A549 (cell line): ENCODE results near the gene STRADB. TPM values are rescaled to one million over a fixed set of nuclear protein-coding genes. Genes with fewer than 3 reads are reported as not detected.

Experiments
- ATAC-seq, 2 experiments: fragments of 200-7000 bp in 1 of 2; fragments of >200 bp in 1 of 2; cut with Nextera tagmentation in 1 of 2; cut with Tn5 transposase in 1 of 2; 3 replicates each; pipeline versions ENCODE4 v1.8.0 to v1.9.1; 2018 to 2020; ENCODE audit warnings: mild to moderate bottlenecking in 1 of 2, moderate library complexity in 1 of 2
- CTCF ChIA-PET: fragments of 300-600 bp; sonication (Branson Sonifier 250); formaldehyde crosslinking; extraction: SDS; loops from one replicate; lab custom pipeline; 2021; ENCODE audit warnings: antibody characterized with exemption, inconsistent platforms; lab: Yijun Ruan, JAX
- POLR2A ChIA-PET: fragments of 350-600 bp; formaldehyde crosslinking; extraction: SDS; loops from one replicate; lab custom pipeline; 2021; ENCODE audit warnings: antibody characterized with exemption, inconsistent platforms; lab: Yijun Ruan, JAX
- DNase-seq, 2 experiments: peaks; one replicate each; pipeline versions ENCODE4 v3.0.0 to v3.0.0-alpha.2; 2011 to 2016; ENCODE audit warnings: low read depth in 1 of 2, low spot score in 1 of 2
- FAIRE-seq: peaks from 2 replicates; lab custom pipeline; 2011; peaks lifted over from hg19 to GRCh38; lab: Jason Lieb, UNC
- H3K27ac ChIP-seq, 2 experiments: fragments of >200 bp; sonication (Bioruptor Twin); formaldehyde crosslinking; 3 replicates each; pipeline ENCODE4 v1.5.1; 2016 to 2017
- H3K4me1 ChIP-seq: fragments of >200 bp; sonication (Bioruptor Twin); formaldehyde crosslinking; 3 replicates; pipeline ENCODE4 v1.6.1; 2016
- H3K4me2 ChIP-seq: fragments of >200 bp; sonication (Bioruptor Twin); formaldehyde crosslinking; 3 replicates; pipeline ENCODE4 v1.6.1; 2016
- H3K4me3 ChIP-seq: fragments of >200 bp; sonication (Bioruptor Twin); formaldehyde crosslinking; 3 replicates; pipeline ENCODE4 v1.5.1; 2016
- H3K9me3 ChIP-seq: fragments of >200 bp; sonication (Bioruptor Twin); formaldehyde crosslinking; 3 replicates; pipeline ENCODE4 v1.6.1; 2016
- ATOH8 ChIP-seq: fragments of 250-450 bp; sonication (Bioruptor Pico); IDR thresholded peaks from 2 replicates; pipeline ENCODE4 v1.5.0; 2020; ENCODE audit warnings: low read depth, mild to moderate bottlenecking, moderate library complexity
- BHLHE40 ChIP-seq: IDR thresholded peaks from 2 replicates; pipeline ENCODE4 v1.6.1; 2012; ENCODE audit warnings: low read depth, low read length, inconsistent platforms
- CBX2 ChIP-seq: fragments of 200-600 bp; sonication (generic); IDR thresholded peaks from 2 replicates; pipeline ENCODE4 v1.6.1; 2016; ENCODE audit warnings: low read depth, mild to moderate bottlenecking, borderline replicate concordance
- CBX8 ChIP-seq: fragments of 200-600 bp; sonication (generic); IDR thresholded peaks from 2 replicates; pipeline ENCODE4 v1.6.1; 2016
- CEBPB ChIP-seq, 2 experiments: fragments of >200 bp in 1 of 2; sonication (Bioruptor Twin) in 1 of 2; formaldehyde crosslinking in 1 of 2; IDR thresholded peaks; 2 replicates each; pipeline ENCODE4 v1.6.1; 2012 to 2016
- CHD2 ChIP-seq: fragments of 150-350 bp; IDR thresholded peaks from 2 replicates; pipeline ENCODE4 v1.6.1; 2014; ENCODE audit warnings: low read length; ENCODE audit not compliant: partially characterized antibody
- CHD4 ChIP-seq: fragments of 200-600 bp; sonication (generic); IDR thresholded peaks from 2 replicates; pipeline ENCODE4 v1.6.1; 2016; ENCODE audit warnings: antibody characterized with exemption, mild to moderate bottlenecking, borderline replicate concordance
- CTCF ChIP-seq: fragments of >200 bp; sonication (Bioruptor Twin); formaldehyde crosslinking; IDR thresholded peaks from 3 replicates; pipeline ENCODE4 v1.5.1; 2016
- E2F6 ChIP-seq: IDR thresholded peaks from 2 replicates; pipeline ENCODE4 v1.6.1; 2012; ENCODE audit warnings: low read depth, borderline replicate concordance
- EHMT2 ChIP-seq: fragments of 200-600 bp; sonication (generic); IDR thresholded peaks from 2 replicates; pipeline ENCODE4 v1.6.1; 2016; ENCODE audit warnings: antibody characterized with exemption, low read depth, mild to moderate bottlenecking, moderate library complexity
- ESRRA ChIP-seq: fragments of 150-350 bp; IDR thresholded peaks from 2 replicates; pipeline ENCODE4 v1.6.1; 2014; ENCODE audit warnings: mild to moderate bottlenecking, low read length, borderline replicate concordance
- FOSL2 ChIP-seq, 2 experiments: fragments of 450-650 bp in 1 of 2; fragments of >200 bp in 1 of 2; sonication (Bioruptor Twin) in 1 of 2; formaldehyde crosslinking; IDR thresholded peaks; 2 replicates each; pipeline versions ENCODE4 v1.5.0 to v1.6.1; 2016 to 2020; ENCODE audit warnings: mild to moderate bottlenecking in 1 of 2, moderate library complexity in 1 of 2
- GATA3 ChIP-seq: IDR thresholded peaks from 2 replicates; pipeline ENCODE4 v1.6.1; 2012; ENCODE audit warnings: borderline replicate concordance
- HES2 ChIP-seq: fragments of >200 bp; sonication (Bioruptor Twin); formaldehyde crosslinking; IDR thresholded peaks from 2 replicates; pipeline ENCODE4 v1.6.1; 2016
- HOXA7 ChIP-seq: fragments of 250-450 bp; sonication (Bioruptor Pico); IDR thresholded peaks from 2 replicates; pipeline ENCODE4 v1.5.0; 2020; ENCODE audit warnings: mild to moderate bottlenecking, moderate library complexity
- MAFK ChIP-seq: fragments of 450-650 bp; IDR thresholded peaks from 2 replicates; pipeline ENCODE4 v1.6.1; 2014; ENCODE audit not compliant: partially characterized antibody
- MAX ChIP-seq: IDR thresholded peaks from 2 replicates; pipeline ENCODE4 v1.6.1; 2012
- PBX3 ChIP-seq: IDR thresholded peaks from 2 replicates; pipeline ENCODE4 v1.6.1; 2012
- POLR2A ChIP-seq: IDR thresholded peaks from 2 replicates; pipeline ENCODE4 v1.6.1; 2012; ENCODE audit warnings: mild to moderate bottlenecking, low read length
- RAD21 ChIP-seq, 2 experiments: fragments of >200 bp in 1 of 2; sonication (Bioruptor Twin) in 1 of 2; formaldehyde crosslinking in 1 of 2; IDR thresholded peaks in 1 of 2; conservative IDR thresholded peaks in 1 of 2; 2 replicates in 1 of 2; 3 replicates in 1 of 2; pipeline ENCODE4 v1.6.1; 2012 to 2018; ENCODE audit warnings: inconsistent platforms in 1 of 2
- RCOR1 ChIP-seq: fragments of 150-350 bp; IDR thresholded peaks from 2 replicates; pipeline ENCODE4 v1.6.1; 2014; ENCODE audit warnings: antibody characterized with exemption, low read length, low read depth
- RNF2 ChIP-seq: fragments of 200-600 bp; sonication (generic); IDR thresholded peaks from 2 replicates; pipeline ENCODE4 v1.6.1; 2016; ENCODE audit warnings: low read depth, mild to moderate bottlenecking, antibody characterized with exemption, moderate library complexity, borderline replicate concordance
- SREBF2 ChIP-seq: fragments of 450-650 bp; IDR thresholded peaks from 2 replicates; pipeline ENCODE4 v1.6.1; 2014; ENCODE audit warnings: mild to moderate bottlenecking, moderate library complexity
- WGBS: methylation state at CpG from one replicate; pipeline ENCODE4 v1.1.6; 2017; ENCODE audit errors: missing lambda C conversion rate; 5-methylcytosine and 5-hydroxymethylcytosine counted together
- polyA plus RNA-seq, 4 experiments: library from polyadenylated mRNA; depleted of rRNA in 3 of 4; stranded (reverse); fragments of >200 nt; fragmentation: RNase III in 1 of 4; extraction: RNeasy Plus Mini Kit Qiagen cat#74134 plus additional on column Dnase treatment in 1 of 4; gene quantifications; 2 replicates in 3 of 4; 3 replicates in 1 of 4; pipeline ENCODE4 v1.2.3, GENCODE V29; 2011 to 2017

The STRADB gene
- polyA plus RNA-seq, 2 of the 4 experiments (the other 2 are of a cell fraction): 24.0 to 29.0 TPM

GRCh38 chr2:201415149-201415548 lies 36.4 kb upstream of the STRADB start:
- TF ChIP-seq CBX8: no peak
- TF ChIP-seq, all 56 proteins: peak for 0
- WGBS: 44% methylated on average over 2 of the region's 2 CpGs
- no peak overlapping the region for H3K27ac ChIP-seq
- FAIRE-seq: no peak
- no peak for DNase-seq
- H3K9me3 ChIP-seq: no peaks in the 10 kb centered on the region
- CTCF ChIA-PET: no interaction called here
- H3K4me3 ChIP-seq: no peak overlapping the region
- H3K4me1 ChIP-seq: peaks cover 7% of the 10 kb centered on the region; the same call in 2 of the 3 replicates
- ATAC-seq: no peak
- POLR2A ChIA-PET: no interaction called here
- no peak overlapping the region for H3K4me2 ChIP-seq

GRCh38 chr2:201419057-201419635 lies 32.4 kb upstream of the STRADB start:
- Histone ChIP-seq H3K27ac (no peak overlapping the region), H3K4me2 (no peak overlapping the region)
- DNase-seq (peak in 1 of 2 experiments; percentile 36), ATAC-seq (peak; percentile 43 to 64; a peak in 3 of 6 replicates), FAIRE-seq (no peak)
- POLR2A ChIA-PET: no interaction called here
- WGBS: 40% methylated on average over 3 of the region's 3 CpGs
- TF ChIP-seq CHD2 (no peak), RCOR1 (no peak), FOSL2 (IDR thresholded peaks at IDR 0.05) (no peak), FOSL2 (CRISPR knock-in tag; IDR thresholded peaks at IDR 0.05) (peak; percentile 39; the same call in 1 of the 2 replicates), HES2 (no peak), GATA3 (no peak), HOXA7 (CRISPR knock-in tag) (no peak), CEBPB (IDR thresholded peaks at IDR 0.05) (no peak), POLR2A (no peak), ATOH8 (CRISPR knock-in tag) (no peak), CBX2 (no peak), EHMT2 (no peak), CTCF (peak; percentile 18; the same call in 1 of the 3 replicates), SREBF2 (no peak), RAD21 (conservative IDR thresholded peaks at IDR 0.05 in 1 of 2, IDR thresholded peaks at IDR 0.05 in 1 of 2) (peak; percentile 51 to 53; a peak in 4 of 5 replicates)
- TF ChIP-seq, all 56 proteins: peak for 3
- CTCF ChIA-PET: no interaction called here
- no peaks in the 10 kb centered on the region for H3K9me3 ChIP-seq
- no peak overlapping the region for H3K4me3 ChIP-seq
- H3K4me1 ChIP-seq: peaks cover 7% of the 10 kb centered on the region; the same call in 2 of the 3 replicates

GRCh38 chr2:201419986-201420385 lies 31.6 kb upstream of the STRADB start:
- no peak for DNase-seq
- no peak overlapping the region for H3K4me2 ChIP-seq
- H3K9me3 ChIP-seq: no peaks in the 10 kb centered on the region
- no peak for ATAC-seq
- FAIRE-seq: no peak
- TF ChIP-seq MAX: no peak
- TF ChIP-seq BHLHE40: no peak
- no peak for TF ChIP-seq ESRRA
- TF ChIP-seq RNF2: no peak
- no peak for TF ChIP-seq CHD4
- no peak for TF ChIP-seq E2F6
- no peak for TF ChIP-seq PBX3
- no peak for TF ChIP-seq GATA3
- TF ChIP-seq MAFK: no peak
- TF ChIP-seq, all 56 proteins: peak for 0
- Histone ChIP-seq H3K27ac (no peak overlapping the region), H3K4me1 (peaks cover 7% of the 10 kb centered on the region; the same call in 2 of the 3 replicates), H3K4me3 (no peak overlapping the region)
- ChIA-PET POLR2A (no interaction called here), CTCF (no interaction called here)
- 93% methylated on average over 4 of the region's 4 CpGs for WGBS
